Sigmoid colon (tissue), 7 donors: Measurements from ENCODE around the gene DIP2C. TPM values are rescaled to one million over a fixed set of nuclear protein-coding genes. Genes with fewer than 3 reads are reported as not detected.

Experiments
- DNase-seq: peaks from one replicate; pipeline ENCODE4 v3.0.0-alpha.2; 2019
- H3K27ac ChIP-seq, 4 donors: fragments of 200-600 bp; sonication (generic); one replicate each; pipeline ENCODE4 v1.5.1; 2016 to 2019; ENCODE audit warnings: mild to moderate bottlenecking in 1 of 4
- H3K27me3 ChIP-seq, 3 donors: fragments of 200-600 bp; sonication (generic); one replicate each; pipeline ENCODE4 v1.5.1; 2019; ENCODE audit warnings: mild to moderate bottlenecking in 1 of 3
- H3K36me3 ChIP-seq, 4 donors: fragments of 200-600 bp; sonication (generic); one replicate each; pipeline ENCODE4 v1.5.1; 2016 to 2019
- H3K4me1 ChIP-seq, 4 donors: fragments of 200-600 bp; sonication (generic); one replicate each; pipeline ENCODE4 v1.5.1; 2017 to 2019
- H3K4me3 ChIP-seq, 4 donors: fragments of 200-600 bp; sonication (generic); one replicate each; pipeline ENCODE4 v1.5.1; 2017 to 2019; ENCODE audit warnings: mild to moderate bottlenecking in 2 of 4, moderate library complexity in 1 of 4
- H3K9me3 ChIP-seq, 4 donors: fragments of 200-600 bp in 3 of 4; sonication (generic) in 3 of 4; one replicate each; pipeline versions ENCODE4 v1.5.1 to v1.6.1; 2013 to 2019
- CTCF ChIP-seq, 4 experiments: fragments of 450-650 bp in 3 of 4; fragments of 200-600 bp in 1 of 4; IDR thresholded peaks; one replicate each; pipeline ENCODE4 v1.5.1; 2016 to 2019; ENCODE audit warnings: antibody characterized with exemption in 4 of 4, mild to moderate bottlenecking in 3 of 4, moderate library complexity in 2 of 4
- EP300 ChIP-seq, 4 donors: sonication (generic); formaldehyde crosslinking; IDR thresholded peaks; one replicate each; pipeline ENCODE4 v1.6.1; 2017; ENCODE audit warnings: antibody characterized with exemption in 4 of 4
- POLR2A ChIP-seq, 2 donors: fragments of 450-650 bp; IDR thresholded peaks; one replicate each; pipeline ENCODE4 v1.6.1; 2016; ENCODE audit warnings: antibody characterized with exemption in 2 of 2, mild to moderate bottlenecking in 2 of 2, moderate library complexity in 2 of 2
- POLR2AphosphoS5 ChIP-seq, 4 donors: sonication (generic); formaldehyde crosslinking; IDR thresholded peaks; one replicate each; pipeline ENCODE4 v1.6.1; 2017; ENCODE audit warnings: antibody characterized with exemption in 4 of 4
- WGBS, 2 donors: extraction: QIAGEN DNeasy Blood & Tissue Kit; methylation state at CpG; one replicate each; pipeline ENCODE4 v1.1.7; 2013; 5-methylcytosine and 5-hydroxymethylcytosine counted together
- intact Hi-C: fragments of 100-400 bp; cut with DNase I; formaldehyde crosslinking; loops from one replicate; pipeline ENCODE4 v1.15.1; 2023
- polyA plus RNA-seq, 3 donors: library from polyadenylated mRNA; stranded (reverse); fragments of 200-250 nt; gene quantifications; one replicate each; pipeline ENCODE4 v1.2.3, GENCODE V29; 2013
- total RNA-seq, 4 donors: library from RNA; depleted of rRNA; stranded (reverse); fragments of >200 nt; gene quantifications; one replicate each; pipeline ENCODE4 v1.1.0, GENCODE V29; 2016
- donor health status: healthy with polysubstance abuse.
- donor health status: Bipolar disorder and iron deficiency.
- donor health status: healthy.

Gene DIP2C
- total and polyA plus RNA-seq, 7 donors: 1.8 to 67.9 (median 42.1) TPM

- H3K27ac ChIP-seq: no peak overlapping the region
- DNase-seq: no peak
- H3K4me3 ChIP-seq: no peak overlapping the region
- H3K36me3 ChIP-seq: peaks cover 0 to 24% (median 5%) of the 10 kb centered on the region in 4 donors
- TF ChIP-seq POLR2AphosphoS5 (IDR thresholded peaks at IDR 0.05): no peak
- TF ChIP-seq POLR2A (IDR thresholded peaks at IDR 0.05): no peak
- no peak for TF ChIP-seq CTCF (IDR thresholded peaks at IDR 0.05)
- TF ChIP-seq EP300 (IDR thresholded peaks at IDR 0.05): no peak
- H3K9me3 ChIP-seq: no peaks in the 10 kb centered on the region
- 99% methylated on average over 2 of the region's 2 CpGs for WGBS, 2 donors
- intact Hi-C loops: no loop called here
- H3K27me3 ChIP-seq: no peaks in the 10 kb centered on the region
- H3K4me1 ChIP-seq: no peaks in the 10 kb centered on the region
Measured at GRCh38 chr10:443459-443858, 246.0 kb downstream of the DIP2C start.

GRCh38 chr10:442209-442608 lies 247.3 kb downstream of the DIP2C start:
- no peak for TF ChIP-seq CTCF (IDR thresholded peaks at IDR 0.05)
- no peak for TF ChIP-seq POLR2A (IDR thresholded peaks at IDR 0.05)
- TF ChIP-seq EP300 (IDR thresholded peaks at IDR 0.05): no peak
- no peak for TF ChIP-seq POLR2AphosphoS5 (IDR thresholded peaks at IDR 0.05)
- intact Hi-C loops: no loop called here

GRCh38 chr10:441659-442058 lies 247.8 kb downstream of the DIP2C start:
- H3K36me3 ChIP-seq: peaks cover 0 to 31% (median 5%) of the 10 kb centered on the region in 4 donors
- intact Hi-C loops: no loop called here
- no peak overlapping the region for H3K4me3 ChIP-seq
- TF ChIP-seq CTCF (IDR thresholded peaks at IDR 0.05): no peak
- no peak for TF ChIP-seq EP300 (IDR thresholded peaks at IDR 0.05)
- TF ChIP-seq POLR2A (IDR thresholded peaks at IDR 0.05): no peak
- TF ChIP-seq POLR2AphosphoS5 (IDR thresholded peaks at IDR 0.05): no peak
- no peak for DNase-seq
- WGBS, 2 donors: 95 to 97% methylated on average over 6 of the region's 6 CpGs
- no peaks in the 10 kb centered on the region for H3K9me3 ChIP-seq
- no peaks in the 10 kb centered on the region for H3K27me3 ChIP-seq
- H3K4me1 ChIP-seq: no peaks in the 10 kb centered on the region
- H3K27ac ChIP-seq: no peak overlapping the region

More at GRCh38 chr10:442209-442608, 247.3 kb downstream of the DIP2C start:
- 96 to 97% methylated on average over 6 of the region's 6 CpGs for WGBS, 2 donors
- Histone ChIP-seq H3K4me1 (no peaks in the 10 kb centered on the region), H3K27ac (no peak overlapping the region), H3K36me3 (peaks cover 0 to 26% (median 5%) of the 10 kb centered on the region in 4 donors), H3K4me3 (no peak overlapping the region), H3K9me3 (no peaks in the 10 kb centered on the region), H3K27me3 (no peaks in the 10 kb centered on the region)
- no peak for DNase-seq

GRCh38 chr10:440127-440526 lies 249.3 kb downstream of the DIP2C start:
- no peaks in the 10 kb centered on the region for H3K4me1 ChIP-seq
- H3K36me3 ChIP-seq: peaks cover 0 to 33% (median 5%) of the 10 kb centered on the region in 4 donors
- H3K27me3 ChIP-seq: no peaks in the 10 kb centered on the region
- 22 to 74% methylated on average over 3 of the region's 3 CpGs for WGBS, 2 donors
- TF ChIP-seq EP300 (IDR thresholded peaks at IDR 0.05): no peak
- TF ChIP-seq CTCF (IDR thresholded peaks at IDR 0.05): no peak
- TF ChIP-seq POLR2AphosphoS5 (IDR thresholded peaks at IDR 0.05): no peak
- no peak for TF ChIP-seq POLR2A (IDR thresholded peaks at IDR 0.05)
- no peak for DNase-seq
- no peak overlapping the region for H3K27ac ChIP-seq
- no peaks in the 10 kb centered on the region for H3K9me3 ChIP-seq
- H3K4me3 ChIP-seq: no peak overlapping the region
- intact Hi-C loops: no loop called here
